HG03175 (cell line): ENCODE measurements around the gene SLC6A19.
"Not testable (repeated sequence)": the region's sequence is repeated elsewhere in the genome, so short reads cannot be mapped to it uniquely, and the experiment has no call there.

ENCODE experiments used
- ATAC-seq: cut with Tn5 transposase; IDR thresholded peaks from one replicate; pipeline ENCODE4 v1.9.1; 2021; ENCODE audit warnings: mild to moderate bottlenecking, moderate library complexity; ENCODE audit not compliant: unreplicated experiment

Gene SLC6A19

GRCh38 chr5:1201327-1202025 lies at the start of gene SLC6A19:
Gene SLC6A19 (plus strand): TSS chr5:1201595. CDS start chr5:1201651, 56 bp downstream.
- no peak for ATAC-seq

- no peak for ATAC-seq
Observed at GRCh38 chr5:1152156-1152555, 49.2 kb upstream of the SLC6A19 start.

- no peak for ATAC-seq
Observed at GRCh38 chr5:1152771-1153282, 48.6 kb upstream of the SLC6A19 start.

- ATAC-seq, result no peak
Observed at GRCh38 chr5:1153428-1153827, 48.0 kb upstream of the SLC6A19 start.

- ATAC-seq, result no peak
Observed at GRCh38 chr5:1155191-1156032, 46.0 kb upstream of the SLC6A19 start.

GRCh38 chr5:1156033-1156753 lies 45.2 kb upstream of the SLC6A19 start:
- no peak for ATAC-seq

- no peak for ATAC-seq
Observed at GRCh38 chr5:1156754-1157460, 44.5 kb upstream of the SLC6A19 start.

GRCh38 chr5:1157461-1157986 lies 43.9 kb upstream of the SLC6A19 start:
- ATAC-seq, result not testable (repeated sequence)

- no peak for ATAC-seq
Observed at GRCh38 chr5:1158647-1159340, 42.6 kb upstream of the SLC6A19 start.

GRCh38 chr5:1159341-1159675 lies 42.1 kb upstream of the SLC6A19 start:
- ATAC-seq, result no peak

- ATAC-seq, result no peak
Observed at GRCh38 chr5:1159774-1160406, 41.5 kb upstream of the SLC6A19 start.

GRCh38 chr5:1161108-1161832 lies 40.1 kb upstream of the SLC6A19 start:
- no peak for ATAC-seq

- ATAC-seq, result no peak
Observed at GRCh38 chr5:1161833-1162229, 39.6 kb upstream of the SLC6A19 start.

GRCh38 chr5:1162276-1162675 lies 39.1 kb upstream of the SLC6A19 start:
- no peak for ATAC-seq

- no peak for ATAC-seq
Observed at GRCh38 chr5:1162751-1163150, 38.6 kb upstream of the SLC6A19 start.

- no peak for ATAC-seq
Observed at GRCh38 chr5:1163366-1163765, 38.0 kb upstream of the SLC6A19 start.

GRCh38 chr5:1163879-1164278 lies 37.5 kb upstream of the SLC6A19 start:
- no peak for ATAC-seq

GRCh38 chr5:1164696-1165630 lies 36.4 kb upstream of the SLC6A19 start:
- no peak for ATAC-seq
